ENCODE measurements around the gene KRTAP10-10. TPM values are rescaled to one million over a fixed set of nuclear protein-coding genes. Genes with fewer than 3 reads are reported as not detected.
A peak's percentile ranks its signal among the peaks of the same experiment; 100 is the strongest.

The KRTAP10-10 gene
- total and polyA plus RNA-seq, 5 donors from 2014 or later, result not detected

DNA sequence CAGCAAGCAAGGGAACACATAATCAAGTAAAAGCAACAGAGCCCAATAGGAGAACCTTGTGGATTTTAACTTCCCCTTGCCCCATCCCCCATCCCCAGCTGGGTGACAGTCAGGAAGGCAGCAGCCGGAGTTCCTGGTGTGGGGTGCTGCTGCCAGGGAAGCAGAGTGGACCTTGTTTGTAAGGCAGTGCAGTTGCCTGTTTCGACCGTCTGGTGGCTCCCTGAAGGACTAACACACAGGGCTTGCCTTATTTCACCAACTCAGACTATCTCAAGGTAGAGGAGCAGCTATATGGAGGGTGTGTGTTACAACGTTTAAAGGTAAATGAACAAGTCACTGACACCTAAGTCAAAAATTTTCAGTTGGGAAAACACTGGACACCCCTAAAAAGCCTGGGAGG is 18.7 kb upstream of the KRTAP10-10 start:
- Histone ChIP-seq H3K27ac (ENCODE audit: insufficient read depth, low read length, poor library complexity, severe bottlenecking) (peak overlapping the region; percentile 70), H3K27me3 (ENCODE audit: control insufficient read depth, insufficient read depth, low read length) (no peaks in the 10 kb centered on the region), H3K4me1 (ENCODE audit: control insufficient read depth, insufficient read depth, low read length, poor library complexity, severe bottlenecking) (peaks cover 24% of the 10 kb centered on the region), H3K4me3 (ENCODE audit: low read depth, low read length) (peak overlapping the region; percentile 58), H3K9me3 (ENCODE audit: control insufficient read depth in 2 of 2, low read length in 2 of 2) (peaks cover 12 to 15% of the 10 kb centered on the region in 2 experiments), H3K36me3 (ENCODE audit: control insufficient read depth, insufficient read depth, low read length) (no peaks in the 10 kb centered on the region)
- DNase-seq (no peak), ATAC-seq (ENCODE audit: low read depth in 2 of 2) (peak; percentile 15)
- no peaks in the 10 kb centered on the region for H3K27me3 Mint-ChIP-seq
- H3K4me1 Mint-ChIP-seq, result peaks cover 17 to 54% (median 21%) of the 10 kb centered on the region in 4 donors
- peak overlapping the region; percentile 51 to 81 (median 68) for H3K4me3 Mint-ChIP-seq
- H3K36me3 Mint-ChIP-seq, result peaks cover 17% of the 10 kb centered on the region
- peaks cover 5 to 33% (median 18%) of the 10 kb centered on the region in 7 donors for H3K9me3 Mint-ChIP-seq
- H3K27ac Mint-ChIP-seq, result peak overlapping the region; percentile 81 to 97 (median 93)

DNA sequence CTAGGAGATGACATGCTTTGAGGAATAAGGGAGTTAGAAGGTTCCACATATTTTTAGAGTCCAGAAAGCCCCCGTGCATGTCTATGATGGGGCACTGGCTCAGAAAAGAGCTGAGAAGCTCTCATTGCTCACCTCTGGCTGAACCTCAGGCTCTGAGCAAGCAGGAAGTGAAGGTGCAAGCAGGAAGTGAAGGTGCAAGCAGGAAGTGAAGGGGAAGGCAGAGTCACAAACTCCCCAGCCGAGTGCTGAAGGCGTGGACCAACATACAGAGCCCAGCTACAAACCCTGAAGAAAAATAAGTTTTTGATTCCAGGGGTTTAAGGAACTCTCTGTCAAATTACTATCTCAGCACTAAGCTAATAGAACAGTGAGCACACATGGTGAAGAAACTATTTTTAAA is 18.2 kb upstream of the KRTAP10-10 start:
- peak overlapping the region; percentile 51 to 81 (median 68) for H3K4me3 Mint-ChIP-seq

DNA sequence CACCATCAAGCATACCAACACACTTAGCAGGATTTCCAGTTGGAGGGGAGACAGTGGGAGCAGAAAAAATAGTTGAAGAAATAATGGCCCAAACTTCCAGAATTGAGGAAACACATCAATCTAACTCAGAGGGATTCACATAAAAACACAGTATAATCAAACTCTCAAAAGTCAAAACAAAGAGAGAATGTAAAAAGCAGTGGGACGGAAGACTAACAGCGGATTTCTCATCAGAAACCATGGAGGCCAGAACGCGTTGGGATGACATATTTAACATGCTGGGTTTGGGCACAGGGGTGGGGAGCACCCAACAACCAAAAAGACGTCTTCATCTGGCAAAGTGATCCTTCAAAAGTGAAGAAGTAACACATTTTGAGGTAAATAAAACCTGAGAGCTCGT is 17.3 kb upstream of the KRTAP10-10 start:
- no peak overlapping the region for H3K27ac ChIP-seq (ENCODE audit: insufficient read depth, low read length, poor library complexity, severe bottlenecking)
- peaks cover 5 to 45% (median 30%) of the 10 kb centered on the region in 7 donors for H3K9me3 Mint-ChIP-seq
- no peaks in the 10 kb centered on the region for H3K27me3 ChIP-seq (ENCODE audit: control insufficient read depth, insufficient read depth, low read length)
- peaks cover 3% of the 10 kb centered on the region for H3K27me3 Mint-ChIP-seq
- H3K4me1 Mint-ChIP-seq, result peaks cover 20 to 50% (median 22%) of the 10 kb centered on the region in 4 donors
- H3K9me3 ChIP-seq (ENCODE audit: control insufficient read depth in 2 of 2, low read length in 2 of 2), result peaks cover 25 to 28% of the 10 kb centered on the region in 2 experiments
- DNase-seq, result no peak
- no peak for ATAC-seq (ENCODE audit: low read depth in 2 of 2)
- H3K4me1 ChIP-seq (ENCODE audit: control insufficient read depth, insufficient read depth, low read length, poor library complexity, severe bottlenecking), result peaks cover 24% of the 10 kb centered on the region
- no peaks in the 10 kb centered on the region for H3K36me3 ChIP-seq (ENCODE audit: control insufficient read depth, insufficient read depth, low read length)
- H3K36me3 Mint-ChIP-seq, result peaks cover 20% of the 10 kb centered on the region
- H3K27ac Mint-ChIP-seq, result peak overlapping the region in 2 of 3 donors; percentile 44 to 81
- peak overlapping the region in 2 of 4 donors; percentile 29 to 31 for H3K4me3 Mint-ChIP-seq
- H3K4me3 ChIP-seq (ENCODE audit: low read depth, low read length), result no peak overlapping the region

More for the DNA sequence above, 18.2 kb upstream of the KRTAP10-10 start:
- Histone ChIP-seq H3K4me1 (ENCODE audit: control insufficient read depth, insufficient read depth, low read length, poor library complexity, severe bottlenecking) (peaks cover 24% of the 10 kb centered on the region), H3K27ac (ENCODE audit: insufficient read depth, low read length, poor library complexity, severe bottlenecking) (peak overlapping the region; percentile 70), H3K27me3 (ENCODE audit: control insufficient read depth, insufficient read depth, low read length) (no peaks in the 10 kb centered on the region), H3K4me3 (ENCODE audit: low read depth, low read length) (peak overlapping the region; percentile 58), H3K9me3 (ENCODE audit: control insufficient read depth in 2 of 2, low read length in 2 of 2) (peaks cover 16 to 19% of the 10 kb centered on the region in 2 experiments), H3K36me3 (ENCODE audit: control insufficient read depth, insufficient read depth, low read length) (no peaks in the 10 kb centered on the region)
- H3K4me1 Mint-ChIP-seq, result peaks cover 19 to 54% (median 21%) of the 10 kb centered on the region in 4 donors
- peak; percentile 32 to 85 (median 76) for DNase-seq
- H3K27me3 Mint-ChIP-seq, result no peaks in the 10 kb centered on the region
- peak; percentile 98 to 100 for ATAC-seq (ENCODE audit: low read depth in 2 of 2)
- peaks cover 5 to 37% (median 22%) of the 10 kb centered on the region in 7 donors for H3K9me3 Mint-ChIP-seq
- peak overlapping the region; percentile 81 to 97 (median 93) for H3K27ac Mint-ChIP-seq
- peaks cover 20% of the 10 kb centered on the region for H3K36me3 Mint-ChIP-seq

DNA sequence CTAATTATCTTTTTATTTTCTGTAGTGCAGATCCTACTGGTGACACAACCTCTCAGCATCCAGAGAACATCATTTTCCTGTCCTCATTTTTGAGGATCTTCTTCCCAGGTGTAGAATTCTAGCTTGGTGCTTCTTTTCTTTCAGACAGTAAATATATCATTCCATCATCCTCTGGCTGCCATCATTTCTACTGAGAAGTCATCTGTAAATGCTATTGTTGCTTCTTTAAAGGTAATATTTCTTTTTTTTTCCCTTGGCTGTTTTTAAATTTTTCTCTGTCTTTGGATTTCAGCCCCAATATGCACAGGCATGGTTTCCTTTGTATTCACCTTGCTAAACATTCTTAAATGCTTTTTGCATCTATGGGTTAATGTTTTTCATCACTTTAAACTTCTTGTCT is 13.6 kb upstream of the KRTAP10-10 start:
- Histone ChIP-seq H3K27me3 (ENCODE audit: control insufficient read depth, insufficient read depth, low read length) (no peaks in the 10 kb centered on the region), H3K27ac (ENCODE audit: insufficient read depth, low read length, poor library complexity, severe bottlenecking) (no peak overlapping the region), H3K9me3 (ENCODE audit: control insufficient read depth in 2 of 2, low read length in 2 of 2) (peaks cover 25 to 28% of the 10 kb centered on the region in 2 experiments), H3K4me3 (ENCODE audit: low read depth, low read length) (no peak overlapping the region), H3K36me3 (ENCODE audit: control insufficient read depth, insufficient read depth, low read length) (no peaks in the 10 kb centered on the region), H3K4me1 (ENCODE audit: control insufficient read depth, insufficient read depth, low read length, poor library complexity, severe bottlenecking) (peaks cover 11% of the 10 kb centered on the region)
- Mint-ChIP-seq H3K27me3 (peaks cover 5% of the 10 kb centered on the region), H3K36me3 (peaks cover 20% of the 10 kb centered on the region), H3K4me3 (no peak overlapping the region), H3K27ac (no peak overlapping the region), H3K4me1 (peaks cover 15 to 27% (median 19%) of the 10 kb centered on the region in 4 donors), H3K9me3 (peaks cover 5 to 45% (median 30%) of the 10 kb centered on the region in 7 donors)
- DNase-seq (no peak), ATAC-seq (ENCODE audit: low read depth in 2 of 2) (no peak)

DNA sequence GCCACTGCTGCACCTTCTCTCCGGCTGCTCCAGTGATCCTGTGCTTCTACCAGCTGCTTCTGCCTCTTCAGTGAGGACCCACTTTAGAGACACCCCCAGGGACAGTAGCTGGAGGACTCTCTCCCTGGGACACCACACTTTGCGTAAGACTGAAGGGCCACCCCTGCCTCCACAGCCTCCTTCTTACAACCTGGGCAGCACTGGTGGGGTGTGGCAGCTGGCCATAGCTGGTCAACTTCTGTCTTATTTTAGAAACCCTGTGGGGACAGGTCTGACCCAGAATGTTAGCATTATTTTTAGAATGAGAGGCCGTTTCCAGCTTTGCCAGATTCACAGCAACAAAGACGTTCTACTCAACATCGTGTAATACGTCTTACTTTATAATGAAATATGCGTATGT is 11.4 kb upstream of the KRTAP10-10 start:
- Mint-ChIP-seq H3K9me3 (peaks cover 5 to 34% (median 27%) of the 10 kb centered on the region in 7 donors), H3K4me3 (no peak overlapping the region), H3K36me3 (peaks cover 16% of the 10 kb centered on the region), H3K4me1 (peaks cover 5 to 25% (median 8%) of the 10 kb centered on the region in 4 donors), H3K27ac (no peak overlapping the region), H3K27me3 (peaks cover 5% of the 10 kb centered on the region)
- DNase-seq (no peak), ATAC-seq (ENCODE audit: low read depth in 2 of 2) (no peak)
- Histone ChIP-seq H3K36me3 (ENCODE audit: control insufficient read depth, insufficient read depth, low read length) (no peaks in the 10 kb centered on the region), H3K4me3 (ENCODE audit: low read depth, low read length) (no peak overlapping the region), H3K27ac (ENCODE audit: insufficient read depth, low read length, poor library complexity, severe bottlenecking) (no peak overlapping the region), H3K9me3 (ENCODE audit: control insufficient read depth in 2 of 2, low read length in 2 of 2) (peaks cover 21 to 33% of the 10 kb centered on the region in 2 experiments), H3K27me3 (ENCODE audit: control insufficient read depth, insufficient read depth, low read length) (no peaks in the 10 kb centered on the region), H3K4me1 (ENCODE audit: control insufficient read depth, insufficient read depth, low read length, poor library complexity, severe bottlenecking) (peaks cover 17% of the 10 kb centered on the region)

DNA sequence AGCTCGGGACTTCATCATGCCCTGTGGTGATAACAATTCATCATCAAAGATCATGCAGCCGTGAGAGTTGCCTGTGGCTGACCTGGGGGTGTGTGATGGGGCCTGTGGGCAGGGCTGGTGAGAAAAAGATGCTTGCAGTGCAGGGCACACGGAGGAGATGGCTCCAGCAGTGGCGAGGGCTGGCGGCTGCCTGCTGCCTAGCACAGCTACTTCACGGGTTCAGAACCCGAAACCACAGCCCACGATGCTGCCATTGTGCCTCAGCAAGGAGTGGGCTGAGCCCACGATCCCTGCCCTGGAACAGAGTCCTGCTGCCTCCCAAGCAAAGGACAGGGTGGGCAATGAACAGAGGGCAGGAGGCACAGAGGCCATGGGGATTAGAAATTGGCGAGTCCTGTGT is 10.9 kb upstream of the KRTAP10-10 start:
- Histone ChIP-seq H3K4me1 (ENCODE audit: control insufficient read depth, insufficient read depth, low read length, poor library complexity, severe bottlenecking) (peaks cover 17% of the 10 kb centered on the region), H3K36me3 (ENCODE audit: control insufficient read depth, insufficient read depth, low read length) (no peaks in the 10 kb centered on the region), H3K27me3 (ENCODE audit: control insufficient read depth, insufficient read depth, low read length) (no peaks in the 10 kb centered on the region), H3K27ac (ENCODE audit: insufficient read depth, low read length, poor library complexity, severe bottlenecking) (no peak overlapping the region), H3K9me3 (ENCODE audit: control insufficient read depth in 2 of 2, low read length in 2 of 2) (peaks cover 24 to 38% of the 10 kb centered on the region in 2 experiments), H3K4me3 (ENCODE audit: low read depth, low read length) (no peak overlapping the region)
- Mint-ChIP-seq H3K9me3 (peaks cover 3 to 39% (median 31%) of the 10 kb centered on the region in 7 donors), H3K4me1 (peaks cover 5 to 29% (median 12%) of the 10 kb centered on the region in 4 donors), H3K36me3 (peaks cover 16% of the 10 kb centered on the region), H3K27ac (no peak overlapping the region), H3K4me3 (no peak overlapping the region), H3K27me3 (peaks cover 9% of the 10 kb centered on the region)
- DNase-seq (no peak), ATAC-seq (ENCODE audit: low read depth in 2 of 2) (no peak)

DNA sequence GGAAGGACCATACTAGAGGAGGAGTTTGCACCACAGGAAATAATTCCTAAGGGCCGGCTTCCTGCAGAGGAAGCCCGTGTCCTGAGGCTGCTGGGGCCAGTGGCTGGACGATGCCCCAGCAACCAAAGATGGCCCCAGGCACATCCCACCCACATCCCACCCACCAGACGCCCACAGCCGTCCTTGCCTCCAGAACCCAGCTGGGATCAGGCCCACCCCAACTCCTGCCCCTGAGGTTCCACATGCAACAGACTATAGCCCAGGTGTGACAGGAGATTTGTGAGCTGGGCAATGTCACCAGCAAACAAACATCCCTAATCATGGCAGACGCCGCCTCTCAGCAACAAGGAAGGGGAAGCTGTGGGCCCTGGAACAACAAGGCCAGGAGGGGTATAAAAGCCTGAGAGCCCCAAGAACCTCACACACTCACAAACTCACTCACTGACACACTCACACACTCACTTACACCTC is 10.4 kb upstream of the KRTAP10-10 start, which contains the start of gene KRTAP10-9:
TSS of gene KRTAP10-9 (plus strand) at position 421 of the 471 bp plus-strand sequence. CDS start 79 bp downstream, outside the sequence.
- peak within 1 kb of the TSS in 2 of 3 donors; percentile 66 to 75 for H3K27ac Mint-ChIP-seq
- H3K36me3 ChIP-seq (ENCODE audit: control insufficient read depth, insufficient read depth, low read length), result no peaks in the 10 kb centered on the region
- no peak within 1 kb of the TSS for H3K4me3 ChIP-seq (ENCODE audit: low read depth, low read length)
- peaks cover 27 to 43% of the 10 kb centered on the region in 2 experiments for H3K9me3 ChIP-seq (ENCODE audit: control insufficient read depth in 2 of 2, low read length in 2 of 2)
- DNase-seq (no peak), ATAC-seq (ENCODE audit: low read depth in 2 of 2) (no peak)
- peaks cover 16% of the 10 kb centered on the region for H3K36me3 Mint-ChIP-seq
- H3K27ac ChIP-seq (ENCODE audit: insufficient read depth, low read length, poor library complexity, severe bottlenecking), result no peak within 1 kb of the TSS
- H3K27me3 ChIP-seq (ENCODE audit: control insufficient read depth, insufficient read depth, low read length), result no peaks in the 10 kb centered on the region
- H3K4me3 Mint-ChIP-seq, result no peak within 1 kb of the TSS
- peaks cover 3 to 42% (median 31%) of the 10 kb centered on the region in 7 donors for H3K9me3 Mint-ChIP-seq
- H3K4me1 ChIP-seq (ENCODE audit: control insufficient read depth, insufficient read depth, low read length, poor library complexity, severe bottlenecking), result peaks cover 17% of the 10 kb centered on the region
- H3K27me3 Mint-ChIP-seq, result peaks cover 10% of the 10 kb centered on the region
- peaks cover 5 to 29% (median 12%) of the 10 kb centered on the region in 4 donors for H3K4me1 Mint-ChIP-seq

All from CD4-positive, CD25-positive, alpha-beta regulatory T cell (primary cell).